OCI-LY7 (cell line): ENCODE results near the gene CACNA2D2.

Source experiments
- EZH2phosphoT487 ChIP-seq: fragments of 200-600 bp; sonication (generic); IDR thresholded peaks from 2 replicates; pipeline ENCODE4 v1.6.1; 2018; ENCODE audit warnings: low read depth, borderline replicate concordance, mild to moderate bottlenecking, mixed run types, antibody characterized with exemption, low read length, moderate library complexity, mixed read lengths
- TF ChIP-seq, protein P1 (sequence below): fragments of 200-600 bp; sonication (generic); conservative IDR thresholded peaks from 2 replicates; pipeline ENCODE4 v1.5.1; 2014; ENCODE audit warnings: mild to moderate bottlenecking, antibody characterized with exemption, low read length, moderate library complexity, mixed read lengths

DNA sequence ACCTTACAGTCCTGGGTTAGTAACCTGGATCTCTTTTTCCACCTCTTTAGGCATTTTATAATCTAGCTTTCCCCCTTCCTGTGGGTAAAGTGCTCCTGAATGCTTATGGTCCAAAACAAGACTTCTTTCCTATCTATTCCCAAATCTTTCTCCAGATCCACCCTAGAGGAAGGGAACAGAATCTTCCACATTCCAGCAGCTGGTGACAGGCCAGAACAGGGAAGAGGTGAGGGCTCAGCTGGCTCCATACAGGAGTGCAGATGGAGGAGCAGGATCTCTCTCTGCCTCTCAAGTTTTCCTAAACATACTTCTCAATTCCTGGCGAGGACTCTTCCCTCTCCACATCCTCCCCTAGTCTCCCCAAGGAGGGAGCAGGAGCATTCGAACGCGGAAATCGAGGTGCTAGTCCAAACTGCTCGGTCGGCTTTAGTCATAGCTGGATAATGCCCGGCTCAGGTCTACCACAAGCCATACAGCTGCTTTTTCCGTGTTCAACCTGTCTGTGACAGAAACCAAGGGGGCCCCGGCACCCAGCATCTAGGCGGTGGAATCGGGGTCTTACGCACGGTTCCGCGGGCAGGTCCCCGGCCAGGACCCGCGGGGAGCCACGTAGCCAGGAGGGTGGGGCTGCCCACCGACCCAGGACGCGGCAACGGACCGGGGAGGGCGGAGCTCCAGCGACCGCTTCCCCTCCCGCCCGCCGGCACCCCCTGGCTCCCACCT, 166.8 kb downstream of the CACNA2D2 start:
- TF ChIP-seq, protein P1, sequence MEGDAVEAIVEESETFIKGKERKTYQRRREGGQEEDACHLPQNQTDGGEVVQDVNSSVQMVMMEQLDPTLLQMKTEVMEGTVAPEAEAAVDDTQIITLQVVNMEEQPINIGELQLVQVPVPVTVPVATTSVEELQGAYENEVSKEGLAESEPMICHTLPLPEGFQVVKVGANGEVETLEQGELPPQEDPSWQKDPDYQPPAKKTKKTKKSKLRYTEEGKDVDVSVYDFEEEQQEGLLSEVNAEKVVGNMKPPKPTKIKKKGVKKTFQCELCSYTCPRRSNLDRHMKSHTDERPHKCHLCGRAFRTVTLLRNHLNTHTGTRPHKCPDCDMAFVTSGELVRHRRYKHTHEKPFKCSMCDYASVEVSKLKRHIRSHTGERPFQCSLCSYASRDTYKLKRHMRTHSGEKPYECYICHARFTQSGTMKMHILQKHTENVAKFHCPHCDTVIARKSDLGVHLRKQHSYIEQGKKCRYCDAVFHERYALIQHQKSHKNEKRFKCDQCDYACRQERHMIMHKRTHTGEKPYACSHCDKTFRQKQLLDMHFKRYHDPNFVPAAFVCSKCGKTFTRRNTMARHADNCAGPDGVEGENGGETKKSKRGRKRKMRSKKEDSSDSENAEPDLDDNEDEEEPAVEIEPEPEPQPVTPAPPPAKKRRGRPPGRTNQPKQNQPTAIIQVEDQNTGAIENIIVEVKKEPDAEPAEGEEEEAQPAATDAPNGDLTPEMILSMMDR = no peak
- no peak for TF ChIP-seq EZH2phosphoT487
